Putamen (tissue), 1 donor: ENCODE data around the gene NEUROG1.

Source experiments
- DNase-seq: peaks from one replicate; pipeline ENCODE4 v3.0.0-alpha.2; 2016; ENCODE audit warnings: low spot score

Gene NEUROG1

GRCh38 chr5:135493406-135494180, 42.2 kb downstream of the NEUROG1 start:
- DNase-seq = no peak

- DNase-seq = no peak
Measured at GRCh38 chr5:135492319-135492626, 43.5 kb downstream of the NEUROG1 start.

GRCh38 chr5:135491552-135492318, 44.0 kb downstream of the NEUROG1 start:
- no peak for DNase-seq

GRCh38 chr5:135491038-135491551, 44.7 kb downstream of the NEUROG1 start:
- DNase-seq = no peak

- no peak for DNase-seq
Measured at GRCh38 chr5:135490245-135491037, 45.3 kb downstream of the NEUROG1 start.

GRCh38 chr5:135489466-135490244, 46.1 kb downstream of the NEUROG1 start:
- DNase-seq = no peak

GRCh38 chr5:135488727-135489465, 46.9 kb downstream of the NEUROG1 start:
- peak; percentile 28 for DNase-seq

GRCh38 chr5:135487839-135488514, 47.8 kb downstream of the NEUROG1 start:
- no peak for DNase-seq

GRCh38 chr5:135487037-135487395, 48.7 kb downstream of the NEUROG1 start:
- DNase-seq = no peak

- no peak for DNase-seq
Measured at GRCh38 chr5:135486131-135487036, 49.4 kb downstream of the NEUROG1 start.

- DNase-seq = no peak
Measured at GRCh38 chr5:135484674-135485086, 51.1 kb downstream of the NEUROG1 start.
